H9 (cell line): ENCODE measurements around the gene PER2. TPM values are rescaled to one million over a fixed set of nuclear protein-coding genes. Genes with fewer than 3 reads are reported as not detected.

Experiments used
- DNase-seq: peaks from one replicate; pipeline ENCODE4 v3.0.0-alpha.2; 2017
- H2AFZ ChIP-seq: one replicate; pipeline ENCODE4 v1.6.1; 2013; ENCODE audit warnings: mild to moderate bottlenecking, low read length, control low read depth, moderate library complexity
- H2AK5ac ChIP-seq: 2 replicates; pipeline ENCODE4 v1.6.1; 2013; ENCODE audit warnings: low read length, control low read depth, mixed read lengths; ENCODE audit not compliant: insufficient read length
- H2BK120ac ChIP-seq: one replicate; pipeline ENCODE4 v1.6.1; 2013; ENCODE audit warnings: low read depth, mild to moderate bottlenecking, low read length, control low read depth, inconsistent platforms; ENCODE audit not compliant: poor library complexity, severe bottlenecking
- H2BK12ac ChIP-seq: 2 replicates; pipeline ENCODE4 v1.6.1; 2013; ENCODE audit warnings: low read length, control low read depth, mixed read lengths, low read depth; ENCODE audit not compliant: insufficient read length
- H2BK15ac ChIP-seq: 2 replicates; pipeline ENCODE4 v1.6.1; 2013; ENCODE audit warnings: low read depth, low read length, control low read depth
- H2BK20ac ChIP-seq: one replicate; pipeline ENCODE4 v1.6.1; 2013; ENCODE audit warnings: low read depth, mild to moderate bottlenecking, low read length, control low read depth, inconsistent platforms; ENCODE audit not compliant: poor library complexity, severe bottlenecking
- H2BK5ac ChIP-seq: 2 replicates; pipeline ENCODE4 v1.6.1; 2013; ENCODE audit warnings: low read length, control low read depth, mixed read lengths; ENCODE audit not compliant: insufficient read length
- H3K14ac ChIP-seq: 2 replicates; pipeline ENCODE4 v1.6.1; 2013; ENCODE audit warnings: low read length, control low read depth; ENCODE audit not compliant: insufficient read depth
- H3K18ac ChIP-seq: 2 replicates; pipeline ENCODE4 v1.6.1; 2013; ENCODE audit warnings: low read depth, mild to moderate bottlenecking, mixed read lengths, low read length, control low read depth; ENCODE audit not compliant: insufficient read length
- H3K23ac ChIP-seq: 2 replicates; pipeline ENCODE4 v1.6.1; 2013; ENCODE audit warnings: low read length, control low read depth, mixed read lengths, low read depth; ENCODE audit not compliant: insufficient read length
- H3K23me2 ChIP-seq: 2 replicates; pipeline ENCODE4 v1.6.1; 2013; ENCODE audit warnings: low read depth, mild to moderate bottlenecking, mixed read lengths, low read length, control low read depth; ENCODE audit not compliant: insufficient read length, poor library complexity, severe bottlenecking
- H3K27ac ChIP-seq: 2 replicates; pipeline ENCODE4 v1.5.1; 2013; ENCODE audit warnings: low read length, control low read depth, mixed read lengths, low read depth; ENCODE audit not compliant: insufficient read length
- H3K27me3 ChIP-seq: 2 replicates; pipeline ENCODE4 v1.6.1; 2013; ENCODE audit warnings: low read length, control low read depth, inconsistent platforms; ENCODE audit not compliant: insufficient read depth
- H3K4ac ChIP-seq: 2 replicates; pipeline ENCODE4 v1.6.1; 2013; ENCODE audit warnings: low read depth, mild to moderate bottlenecking, control low read depth, inconsistent platforms, low read length, moderate library complexity
- H3K4me1 ChIP-seq: 2 replicates; pipeline ENCODE4 v1.6.1; 2013; ENCODE audit warnings: low read length, control low read depth, inconsistent platforms; ENCODE audit not compliant: insufficient read depth
- H3K4me2 ChIP-seq: 2 replicates; pipeline ENCODE4 v1.6.1; 2013; ENCODE audit warnings: low read length, control low read depth, mixed read lengths; ENCODE audit not compliant: insufficient read length, insufficient read depth
- H3K56ac ChIP-seq: 2 replicates; pipeline ENCODE4 v1.6.1; 2013; ENCODE audit warnings: low read depth, mild to moderate bottlenecking, mixed read lengths, low read length, control low read depth; ENCODE audit not compliant: insufficient read length
- H3K79me1 ChIP-seq: 2 replicates; pipeline ENCODE4 v1.6.1; 2013; ENCODE audit warnings: low read depth, mild to moderate bottlenecking, moderate library complexity, low read length, control low read depth, inconsistent platforms; ENCODE audit not compliant: insufficient read depth, poor library complexity, severe bottlenecking
- H3K79me2 ChIP-seq: 2 replicates; pipeline ENCODE4 v1.6.1; 2013; ENCODE audit warnings: low read length, control low read depth, inconsistent platforms; ENCODE audit not compliant: insufficient read depth
- H3K9ac ChIP-seq: 2 replicates; pipeline ENCODE4 v1.6.1; 2013; ENCODE audit warnings: low read length, control low read depth, mixed read lengths; ENCODE audit not compliant: insufficient read length; ENCODE audit errors: extremely low read depth
- H3K9me3 ChIP-seq: one replicate; pipeline ENCODE4 v1.6.1; 2013; ENCODE audit warnings: low read depth, low read length, inconsistent platforms; ENCODE audit not compliant: control insufficient read depth
- H3T11ph ChIP-seq: one replicate; pipeline ENCODE4 v1.6.1; 2013; ENCODE audit warnings: mild to moderate bottlenecking, low read length, control low read depth, inconsistent platforms
- H4K20me1 ChIP-seq: one replicate; pipeline ENCODE4 v1.6.1; 2013; ENCODE audit not compliant: control insufficient read depth, insufficient read length, insufficient read depth
- H4K5ac ChIP-seq: 2 replicates; pipeline ENCODE4 v1.6.1; 2013; ENCODE audit warnings: low read depth, mild to moderate bottlenecking, mixed read lengths, low read length, control low read depth; ENCODE audit not compliant: insufficient read length
- H4K8ac ChIP-seq: replicated peaks from 2 replicates; pipeline ENCODE4 v1.6.1; 2013; ENCODE audit warnings: low read length, control low read depth, mixed read lengths, low read depth; ENCODE audit not compliant: insufficient read length
- H4K91ac ChIP-seq: 2 replicates; pipeline ENCODE4 v1.6.1; 2013; ENCODE audit warnings: low read depth, mild to moderate bottlenecking, moderate library complexity, mixed read lengths, low read length, control low read depth; ENCODE audit not compliant: insufficient read length
- H3K27ac Mint-ChIP-seq, 3 experiments: 2 replicates in 2 of 3; 3 replicates in 1 of 3; pipeline ENCODE4 v1.8.0; 2020 to 2021; ENCODE audit warnings: mixed read lengths in 3 of 3, mild to moderate bottlenecking in 1 of 3, moderate library complexity in 1 of 3
- H3K27me3 Mint-ChIP-seq: 2 replicates; pipeline ENCODE4 v1.8.0; 2021; ENCODE audit warnings: low read depth, mild to moderate bottlenecking, moderate library complexity, mixed read lengths
- H3K36me3 Mint-ChIP-seq, 3 experiments: 2 replicates in 2 of 3; 3 replicates in 1 of 3; pipeline ENCODE4 v1.8.0; 2020 to 2021; ENCODE audit warnings: low read depth in 3 of 3, mixed read lengths in 3 of 3; ENCODE audit not compliant: insufficient read depth in 1 of 3
- H3K4me1 Mint-ChIP-seq, 2 experiments: 2 replicates each; pipeline ENCODE4 v1.8.0; 2020; ENCODE audit warnings: mixed read lengths in 2 of 2
- H3K4me3 Mint-ChIP-seq, 2 experiments: 2 replicates in 1 of 2; 3 replicates in 1 of 2; pipeline ENCODE4 v1.8.0; 2020 to 2021; ENCODE audit warnings: mild to moderate bottlenecking in 2 of 2, mixed read lengths in 2 of 2, moderate library complexity in 1 of 2
- H3K9me3 Mint-ChIP-seq, 2 experiments: 2 replicates in 1 of 2; 3 replicates in 1 of 2; pipeline ENCODE4 v1.8.0; 2020; ENCODE audit warnings: mild to moderate bottlenecking in 2 of 2, mixed read lengths in 2 of 2, moderate library complexity in 1 of 2
- WGBS: extraction: QIAGEN DNeasy Blood & Tissue Kit; methylation state at CpG from one replicate; pipeline ENCODE4 v1.1.7; 2013; ENCODE audit warnings: missing lambda C conversion rate, low lambda C conversion rate, mixed read lengths; ENCODE audit not compliant: insufficient read length; ENCODE audit errors: extremely low coverage; 5-methylcytosine and 5-hydroxymethylcytosine counted together
- total RNA-seq: library from RNA; stranded (reverse); gene quantifications from 2 replicates; pipeline ENCODE4 v1.2.1, GENCODE V29; 2021
- TF ChIP-seq, protein P1 (sequence below): fragments of 200-600 bp; sonication (generic); conservative IDR thresholded peaks from 3 replicates; pipeline ENCODE4 v1.8.0; 2021; ENCODE audit warnings: antibody characterized with exemption, mild to moderate bottlenecking

Gene PER2
- total RNA-seq, 1 experiment from 2014 or later, result 12.9 TPM

DNA sequence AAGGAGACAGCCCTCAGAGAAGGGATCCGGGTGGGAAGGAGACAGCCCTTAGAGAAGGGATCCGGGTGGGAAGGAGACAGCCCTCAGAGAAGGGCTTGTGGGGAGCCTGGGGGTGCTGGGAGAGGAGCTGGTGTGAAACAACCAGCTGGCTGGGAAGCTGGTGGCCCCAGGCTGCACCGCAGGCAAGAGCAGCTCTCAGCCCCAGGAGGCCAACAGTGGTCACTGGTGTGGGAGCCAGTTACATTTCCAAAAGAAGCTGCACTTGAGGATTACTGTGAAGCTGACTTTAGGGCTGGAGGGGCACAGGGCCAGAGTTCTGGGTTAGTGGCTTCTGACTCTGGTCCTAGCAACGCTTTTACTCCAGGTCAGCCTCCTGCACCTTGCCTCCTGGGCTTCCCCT, 51.8 kb downstream of the PER2 start:
- no peak overlapping the region for H2AK5ac ChIP-seq
- no peak overlapping the region for H4K91ac ChIP-seq
- no peak overlapping the region for H2BK15ac ChIP-seq
- no peak overlapping the region for H2BK20ac ChIP-seq
- H3K23me2 ChIP-seq, result peaks cover 6% of the 10 kb centered on the region
- no peak overlapping the region for H2AFZ ChIP-seq
- H2BK120ac ChIP-seq, result no peak overlapping the region
- no peak overlapping the region for H3T11ph ChIP-seq
- no peaks in the 10 kb centered on the region for H3K79me1 ChIP-seq
- no peak overlapping the region for H3K56ac ChIP-seq
- no peak for DNase-seq
- H3K18ac ChIP-seq, result no peak overlapping the region
- no peak overlapping the region for H4K8ac ChIP-seq
- H3K27ac Mint-ChIP-seq, result no peak overlapping the region
- no peaks in the 10 kb centered on the region for H3K9me3 ChIP-seq
- TF ChIP-seq, protein P1, sequence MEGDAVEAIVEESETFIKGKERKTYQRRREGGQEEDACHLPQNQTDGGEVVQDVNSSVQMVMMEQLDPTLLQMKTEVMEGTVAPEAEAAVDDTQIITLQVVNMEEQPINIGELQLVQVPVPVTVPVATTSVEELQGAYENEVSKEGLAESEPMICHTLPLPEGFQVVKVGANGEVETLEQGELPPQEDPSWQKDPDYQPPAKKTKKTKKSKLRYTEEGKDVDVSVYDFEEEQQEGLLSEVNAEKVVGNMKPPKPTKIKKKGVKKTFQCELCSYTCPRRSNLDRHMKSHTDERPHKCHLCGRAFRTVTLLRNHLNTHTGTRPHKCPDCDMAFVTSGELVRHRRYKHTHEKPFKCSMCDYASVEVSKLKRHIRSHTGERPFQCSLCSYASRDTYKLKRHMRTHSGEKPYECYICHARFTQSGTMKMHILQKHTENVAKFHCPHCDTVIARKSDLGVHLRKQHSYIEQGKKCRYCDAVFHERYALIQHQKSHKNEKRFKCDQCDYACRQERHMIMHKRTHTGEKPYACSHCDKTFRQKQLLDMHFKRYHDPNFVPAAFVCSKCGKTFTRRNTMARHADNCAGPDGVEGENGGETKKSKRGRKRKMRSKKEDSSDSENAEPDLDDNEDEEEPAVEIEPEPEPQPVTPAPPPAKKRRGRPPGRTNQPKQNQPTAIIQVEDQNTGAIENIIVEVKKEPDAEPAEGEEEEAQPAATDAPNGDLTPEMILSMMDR, result no peak
- H4K20me1 ChIP-seq, result no peaks in the 10 kb centered on the region
- peaks cover 15% of the 10 kb centered on the region; the same call in 1 of the 2 replicates for H3K27me3 ChIP-seq
- H3K9ac ChIP-seq, result no peak overlapping the region
- peaks cover 0 to 2% of the 10 kb centered on the region in 2 experiments; a peak in 4 of 5 replicates for H3K9me3 Mint-ChIP-seq
- H3K4me1 ChIP-seq, result no peaks in the 10 kb centered on the region
- H4K5ac ChIP-seq, result no peak overlapping the region
- peaks cover 1 to 2% of the 10 kb centered on the region in 2 experiments; a peak in 3 of 4 replicates for H3K4me1 Mint-ChIP-seq
- WGBS, result no CpG with 5 or more reads among the region's 4 CpGs
- H3K14ac ChIP-seq, result no peak overlapping the region
- no peak overlapping the region for H2BK5ac ChIP-seq
- no peak overlapping the region for H3K23ac ChIP-seq
- H3K4ac ChIP-seq, result no peak overlapping the region
- H3K4me2 ChIP-seq, result no peak overlapping the region
- no peak overlapping the region for H2BK12ac ChIP-seq
- H3K79me2 ChIP-seq, result no peaks in the 10 kb centered on the region; the same call in 1 of the 2 replicates
- H3K36me3 Mint-ChIP-seq, result peaks cover 0 to 5% (median 3%) of the 10 kb centered on the region in 3 experiments; a peak in 4 of 7 replicates
- no peak overlapping the region for H3K4me3 Mint-ChIP-seq
- H3K27me3 Mint-ChIP-seq, result peaks cover 67% of the 10 kb centered on the region
- H3K27ac ChIP-seq, result no peak overlapping the region
